OCI-LY3 (cell line): ENCODE results near the gene YWHAQ.
A peak's percentile ranks its signal among the peaks of the same experiment; 100 is the strongest.

Experiments
- H2AFZ ChIP-seq: fragments of 200-600, 300-600 bp; shearing (Covaris generic); 2 replicates; pipeline ENCODE4 v1.6.0; 2014; ENCODE audit warnings: antibody characterized with exemption, low read depth, low read length
- H3K27ac ChIP-seq: fragments of 200-600, 300-600 bp; sonication (generic); 2 replicates; pipeline ENCODE4 v1.5.1; 2014; ENCODE audit warnings: mild to moderate bottlenecking, low read length, moderate library complexity, mixed read lengths
- H3K27me3 ChIP-seq: fragments of 200-600, 300-600 bp; sonication (generic); 2 replicates; pipeline ENCODE4 v1.6.1; 2014; ENCODE audit warnings: low read depth, low read length, mixed read lengths
- H3K36me3 ChIP-seq: fragments of 200-600, 300-600 bp; sonication (generic); replicated peaks from 2 replicates; pipeline ENCODE3; 2014; ENCODE audit warnings: low read depth, low read length, mixed read lengths
- H3K4me1 ChIP-seq: fragments of 300-600, 200-600 bp; sonication (generic); 2 replicates; pipeline ENCODE4 v1.6.1; 2014; ENCODE audit warnings: low read length, mixed read lengths
- H3K4me2 ChIP-seq: fragments of 200-600, 300-600 bp; sonication (generic); 2 replicates; pipeline ENCODE4 v1.6.1; 2014; ENCODE audit warnings: low read length, mixed read lengths
- H3K4me3 ChIP-seq: fragments of 300-600, 200-600 bp; sonication (generic); 2 replicates; pipeline ENCODE4 v1.5.1; 2014; ENCODE audit warnings: antibody characterized with exemption, mild to moderate bottlenecking, low read length, moderate library complexity
- H3K79me2 ChIP-seq: fragments of 300-600, 200-600 bp; shearing (Covaris generic); 2 replicates; pipeline ENCODE4 v1.6.1; 2014; ENCODE audit warnings: mild to moderate bottlenecking, low read length, mixed read lengths
- H3K9ac ChIP-seq: fragments of 300-600, 200-600 bp; shearing (Covaris generic); 2 replicates; pipeline ENCODE4 v1.6.0; 2014; ENCODE audit warnings: mild to moderate bottlenecking, low read length, moderate library complexity
- H3K9me3 ChIP-seq: fragments of 200-600, 300-600 bp; shearing (Covaris generic); 2 replicates; pipeline ENCODE4 v1.6.1; 2014; ENCODE audit warnings: low read length, mixed read lengths; ENCODE audit not compliant: insufficient read depth
- H4K20me1 ChIP-seq: fragments of 200-600, 300-600 bp; sonication (generic); 2 replicates; pipeline ENCODE4 v1.6.1; 2016; ENCODE audit warnings: low read length, mixed read lengths; ENCODE audit not compliant: insufficient read depth
- EZH2phosphoT487 ChIP-seq: fragments of 200-600 bp; shearing (Covaris generic); IDR thresholded peaks from 2 replicates; pipeline ENCODE4 v1.6.1; 2018; ENCODE audit warnings: antibody characterized with exemption, mixed run types, low read depth
- TF ChIP-seq, protein P1 (sequence below): fragments of 200-600, 300-600 bp; sonication (generic); IDR thresholded peaks from 2 replicates; pipeline ENCODE4 v1.5.1; 2014; ENCODE audit warnings: antibody characterized with exemption, low read length, low read depth

The YWHAQ gene

GRCh38 chr2:9653485-9654271 is 22.9 kb upstream of the YWHAQ start:
- H3K4me2 ChIP-seq = no peak overlapping the region

GRCh38 chr2:9652898-9653479 is 22.2 kb upstream of the YWHAQ start:
- H4K20me1 ChIP-seq = no peaks in the 10 kb centered on the region
- no peak overlapping the region for H3K9ac ChIP-seq
- no peaks in the 10 kb centered on the region for H3K9me3 ChIP-seq
- peaks cover 26% of the 10 kb centered on the region for H3K27me3 ChIP-seq
- H3K4me3 ChIP-seq = no peak overlapping the region
- no peaks in the 10 kb centered on the region for H3K36me3 ChIP-seq
- H3K27ac ChIP-seq = no peak overlapping the region
- TF ChIP-seq, protein P1, sequence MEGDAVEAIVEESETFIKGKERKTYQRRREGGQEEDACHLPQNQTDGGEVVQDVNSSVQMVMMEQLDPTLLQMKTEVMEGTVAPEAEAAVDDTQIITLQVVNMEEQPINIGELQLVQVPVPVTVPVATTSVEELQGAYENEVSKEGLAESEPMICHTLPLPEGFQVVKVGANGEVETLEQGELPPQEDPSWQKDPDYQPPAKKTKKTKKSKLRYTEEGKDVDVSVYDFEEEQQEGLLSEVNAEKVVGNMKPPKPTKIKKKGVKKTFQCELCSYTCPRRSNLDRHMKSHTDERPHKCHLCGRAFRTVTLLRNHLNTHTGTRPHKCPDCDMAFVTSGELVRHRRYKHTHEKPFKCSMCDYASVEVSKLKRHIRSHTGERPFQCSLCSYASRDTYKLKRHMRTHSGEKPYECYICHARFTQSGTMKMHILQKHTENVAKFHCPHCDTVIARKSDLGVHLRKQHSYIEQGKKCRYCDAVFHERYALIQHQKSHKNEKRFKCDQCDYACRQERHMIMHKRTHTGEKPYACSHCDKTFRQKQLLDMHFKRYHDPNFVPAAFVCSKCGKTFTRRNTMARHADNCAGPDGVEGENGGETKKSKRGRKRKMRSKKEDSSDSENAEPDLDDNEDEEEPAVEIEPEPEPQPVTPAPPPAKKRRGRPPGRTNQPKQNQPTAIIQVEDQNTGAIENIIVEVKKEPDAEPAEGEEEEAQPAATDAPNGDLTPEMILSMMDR = no peak
- no peak for TF ChIP-seq EZH2phosphoT487
- H3K4me1 ChIP-seq = peaks cover 37% of the 10 kb centered on the region
- no peak overlapping the region for H2AFZ ChIP-seq
- no peaks in the 10 kb centered on the region for H3K79me2 ChIP-seq
- H3K4me2 ChIP-seq = no peak overlapping the region

More at GRCh38 chr2:9653485-9654271, 22.9 kb upstream of the YWHAQ start:
- TF ChIP-seq, protein P1 = no peak
- no peak for TF ChIP-seq EZH2phosphoT487
- H3K4me1 ChIP-seq = peaks cover 36% of the 10 kb centered on the region
- H3K9ac ChIP-seq = no peak overlapping the region
- H3K36me3 ChIP-seq = no peaks in the 10 kb centered on the region
- H3K4me3 ChIP-seq = no peak overlapping the region
- H3K27ac ChIP-seq = no peak overlapping the region
- no peak overlapping the region for H2AFZ ChIP-seq
- no peaks in the 10 kb centered on the region for H3K79me2 ChIP-seq
- H3K9me3 ChIP-seq = no peaks in the 10 kb centered on the region
- H4K20me1 ChIP-seq = no peaks in the 10 kb centered on the region
- H3K27me3 ChIP-seq = peaks cover 20% of the 10 kb centered on the region

GRCh38 chr2:9652267-9652666 is 21.5 kb upstream of the YWHAQ start:
- Histone ChIP-seq H3K9me3 (no peaks in the 10 kb centered on the region), H3K27me3 (peaks cover 30% of the 10 kb centered on the region), H3K4me3 (no peak overlapping the region), H3K4me1 (peaks cover 37% of the 10 kb centered on the region), H3K4me2 (no peak overlapping the region), H3K79me2 (no peaks in the 10 kb centered on the region), H3K9ac (no peak overlapping the region), H3K36me3 (no peaks in the 10 kb centered on the region), H2AFZ (no peak overlapping the region), H4K20me1 (no peaks in the 10 kb centered on the region), H3K27ac (no peak overlapping the region)
- TF ChIP-seq EZH2phosphoT487 = no peak
- TF ChIP-seq, protein P1 = no peak

DNA sequence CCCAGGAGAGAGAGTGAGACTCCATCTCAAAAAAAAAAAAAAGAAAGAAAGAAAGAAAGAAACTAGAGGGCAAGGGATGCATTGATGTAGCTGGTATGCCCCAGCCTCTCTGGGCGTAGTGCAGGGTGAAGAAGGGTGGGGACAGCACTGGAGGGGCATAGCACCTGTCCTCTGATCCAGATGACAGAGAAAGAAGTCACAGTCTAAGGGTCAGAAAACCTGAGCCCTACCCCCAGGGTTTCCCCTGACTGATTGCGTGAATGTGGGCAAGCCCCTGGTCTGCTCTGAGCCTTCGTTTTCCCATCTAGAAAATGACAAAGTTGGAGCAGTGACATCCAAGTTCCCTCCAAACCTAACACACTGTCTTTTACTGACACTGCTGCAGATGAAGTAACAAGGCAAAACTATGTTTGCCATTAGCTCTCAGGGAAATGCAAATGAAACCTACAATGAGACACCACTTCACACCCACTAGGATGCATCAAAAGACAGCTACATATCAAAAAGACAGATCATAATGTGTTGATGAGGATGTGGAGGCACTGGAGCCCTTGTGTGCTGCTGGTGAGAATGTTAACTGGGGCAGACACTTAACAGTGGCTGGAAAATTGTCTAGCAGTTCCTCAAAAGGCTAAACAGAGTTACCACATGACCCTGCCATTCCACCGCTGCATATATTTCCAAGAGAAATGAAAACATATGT is 19.5 kb upstream of the YWHAQ start:
- Histone ChIP-seq H3K9me3 (no peaks in the 10 kb centered on the region), H2AFZ (no peak overlapping the region), H3K27me3 (peaks cover 42% of the 10 kb centered on the region), H3K4me3 (no peak overlapping the region), H3K4me1 (peaks cover 22% of the 10 kb centered on the region), H3K79me2 (no peaks in the 10 kb centered on the region), H3K9ac (no peak overlapping the region), H3K27ac (no peak overlapping the region), H3K4me2 (peak overlapping the region; percentile 34), H3K36me3 (no peaks in the 10 kb centered on the region), H4K20me1 (no peaks in the 10 kb centered on the region)
- TF ChIP-seq, protein P1 = no peak
- TF ChIP-seq EZH2phosphoT487 = no peak
